Ishikawa (cell line): ENCODE measurements around the gene RFX4.
A peak's percentile ranks its signal among the peaks of the same experiment; 100 is the strongest.

ENCODE experiments used
- CREB1 ChIP-seq: IDR thresholded peaks from 2 replicates; pipeline ENCODE4 v1.6.1; 2012; ENCODE audit warnings: low read depth
- EP300 ChIP-seq: IDR thresholded peaks from 2 replicates; pipeline ENCODE4 v1.6.1; 2012; ENCODE audit warnings: borderline replicate concordance
- MAX ChIP-seq: IDR thresholded peaks from 2 replicates; pipeline ENCODE4 v1.6.1; 2012
- NFIC ChIP-seq: IDR thresholded peaks from 2 replicates; pipeline ENCODE4 v1.6.1; 2012
- RAD21 ChIP-seq: IDR thresholded peaks from 2 replicates; pipeline ENCODE4 v1.6.1; 2012; ENCODE audit warnings: low read depth
- REST ChIP-seq: IDR thresholded peaks from 2 replicates; pipeline ENCODE4 v1.6.1; 2012; ENCODE audit warnings: low read depth, mild to moderate bottlenecking
- TAF1 ChIP-seq: IDR thresholded peaks from 2 replicates; pipeline ENCODE4 v1.6.1; 2012; ENCODE audit warnings: low read depth, mild to moderate bottlenecking
- TCF12 ChIP-seq: IDR thresholded peaks from 2 replicates; pipeline ENCODE4 v1.6.1; 2012; ENCODE audit warnings: low read depth
- TEAD4 ChIP-seq: IDR thresholded peaks from 2 replicates; pipeline ENCODE4 v1.6.1; 2012
- USF1 ChIP-seq: IDR thresholded peaks from 2 replicates; pipeline ENCODE4 v1.6.1; 2012
- YY1 ChIP-seq: IDR thresholded peaks from 2 replicates; pipeline ENCODE4 v1.6.1; 2012; ENCODE audit warnings: low read depth

- TF ChIP-seq CREB1 (no peak), EP300 (no peak), RAD21 (no peak), TEAD4 (no peak), NFIC (no peak), REST (peak; percentile 86), MAX (0 out of 2 replicates have a peak, but pooled peaks have one; percentile 7), USF1 (no peak), YY1 (no peak), TAF1 (no peak), TCF12 (no peak)
Observed at GRCh38 chr12:106581543-106582248, 1.1 kb upstream of the RFX4 start.
